ENCODE results near the gene FGF12. TPM values are rescaled to one million over a fixed set of nuclear protein-coding genes. Genes with fewer than 3 reads are reported as not detected.
A peak's percentile ranks its signal among the peaks of the same experiment; 100 is the strongest.

FGF12 gene
- total and polyA plus RNA-seq, 7 donors, result 0.25 to 0.87 (median 0.71) TPM

DNA sequence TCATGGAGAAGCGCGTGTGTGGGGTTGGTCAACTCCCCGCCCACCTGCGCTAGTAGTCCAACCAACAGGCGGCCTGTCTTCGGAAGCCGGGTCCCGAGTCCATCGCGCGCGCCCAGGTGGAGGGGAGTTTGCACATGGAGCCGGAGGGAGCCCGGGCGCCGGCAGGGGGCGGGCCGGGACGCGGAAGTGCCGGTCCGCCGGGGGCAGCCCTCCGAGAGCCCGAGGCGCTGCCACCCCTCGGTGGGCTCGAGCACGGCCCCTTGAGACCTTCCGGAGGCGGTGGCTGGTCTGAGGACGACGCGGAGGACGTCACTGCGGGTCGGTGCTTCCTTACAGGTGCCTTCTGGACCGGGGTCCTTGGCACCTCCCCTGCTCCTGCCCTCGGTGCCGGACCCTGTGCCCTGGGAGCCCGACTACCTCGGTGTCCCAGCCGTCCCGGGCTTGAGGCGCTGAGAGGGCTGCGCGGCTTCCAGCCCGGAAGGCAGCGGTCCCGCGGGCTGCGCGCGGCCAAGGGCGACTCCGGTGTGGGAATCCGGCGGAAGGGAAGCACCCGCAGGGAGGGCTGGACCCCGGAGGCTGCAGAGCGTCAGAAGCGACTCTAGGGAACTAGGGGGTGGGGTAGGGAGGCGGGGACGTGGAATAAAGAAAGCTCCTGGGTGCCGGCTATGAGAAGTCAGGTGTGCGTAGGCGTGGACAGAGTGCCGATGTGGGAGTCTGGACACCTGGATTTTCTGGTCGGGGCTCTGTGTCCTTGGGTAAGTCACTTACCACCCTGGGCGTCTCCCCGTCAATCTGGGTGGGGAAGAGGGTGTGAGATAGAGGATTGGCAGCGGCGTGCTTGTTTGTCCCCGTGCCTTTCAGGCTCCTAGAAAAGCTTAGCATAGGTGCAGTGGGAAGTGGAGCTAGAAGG lies 212.3 kb downstream of the FGF12 start:
- no peak for TF ChIP-seq CTCF (IDR thresholded peaks at IDR 0.05)
- peak in 1 of 4 donors; percentile 27 for ATAC-seq
- no peaks in the 10 kb centered on the region for H3K36me3 ChIP-seq (ENCODE audit: insufficient read depth in 1 of 2, low read depth in 1 of 2)
- intact Hi-C loops (cut with DNase I), result no loop called here
- no peaks in the 10 kb centered on the region for H3K4me1 ChIP-seq
- WGBS, 3 donors, result 2 to 3% (median 2%) methylated on average over 59 to 74 of the region's 74 CpGs
- H3K27ac ChIP-seq, result no peak overlapping the region
- H3K27me3 ChIP-seq (ENCODE audit: insufficient read depth in 3 of 3, low read length in 2 of 3), result peaks cover 5 to 27% (median 15%) of the 10 kb centered on the region in 3 donors
- peak; percentile 18 to 59 for DNase-seq
- peak overlapping the region; percentile 60 for H3K4me3 ChIP-seq
- no peaks in the 10 kb centered on the region for H3K9me3 ChIP-seq

- Histone ChIP-seq H3K9me3 (no peaks in the 10 kb centered on the region), H3K4me3 (peak overlapping the region; percentile 60), H3K27me3 (ENCODE audit: insufficient read depth in 3 of 3, low read length in 2 of 3) (peaks cover 5 to 27% (median 15%) of the 10 kb centered on the region in 3 donors), H3K4me1 (no peaks in the 10 kb centered on the region), H3K27ac (no peak overlapping the region), H3K36me3 (ENCODE audit: insufficient read depth in 1 of 2, low read depth in 1 of 2) (no peaks in the 10 kb centered on the region)
- no peak for ATAC-seq
- peak in 1 of 2 donors; percentile 45 for DNase-seq
- intact Hi-C loops (cut with DNase I), result no loop called here
- TF ChIP-seq CTCF (IDR thresholded peaks at IDR 0.05), result no peak
- WGBS, 3 donors, result 1 to 2% (median 2%) methylated on average over 39 of the region's 39 CpGs
These were observed 213.1 kb downstream of the FGF12 start for GRCh38 chr3:192514081-192514753.

DNA sequence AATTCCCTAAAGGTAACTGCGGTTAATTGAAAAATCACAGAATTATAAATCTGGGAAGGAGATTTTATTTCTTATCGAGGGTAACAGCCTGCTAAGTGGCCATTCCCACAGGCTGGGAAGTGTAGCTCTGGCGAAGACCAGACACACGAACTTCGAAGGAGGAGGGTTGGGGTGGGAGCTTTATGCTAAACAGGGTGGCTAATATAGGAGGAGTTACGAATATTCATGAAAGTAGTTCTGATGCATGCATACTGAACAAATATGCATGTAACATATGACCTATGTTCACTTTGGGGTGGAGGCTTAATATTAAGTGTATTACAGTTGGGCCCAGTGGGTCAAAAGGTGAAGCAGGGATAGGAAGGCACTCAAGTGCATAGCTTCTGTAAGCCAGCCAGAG lies 221.6 kb downstream of the FGF12 start:
- 66 to 72% (median 71%) methylated on average over 6 of the region's 6 CpGs for WGBS, 3 donors
- H3K27me3 ChIP-seq (ENCODE audit: insufficient read depth in 3 of 3, low read length in 2 of 3), result peaks cover 0 to under 1% (median 0%) of the 10 kb centered on the region in 3 donors
- H3K27ac ChIP-seq, result no peak overlapping the region
- no peaks in the 10 kb centered on the region for H3K36me3 ChIP-seq (ENCODE audit: insufficient read depth in 1 of 2, low read depth in 1 of 2)
- intact Hi-C loops (cut with DNase I), result no loop called here
- ATAC-seq (no peak), DNase-seq (no peak)
- no peak for TF ChIP-seq CTCF (IDR thresholded peaks at IDR 0.05)
- H3K9me3 ChIP-seq, result no peaks in the 10 kb centered on the region
- no peaks in the 10 kb centered on the region for H3K4me1 ChIP-seq
- H3K4me3 ChIP-seq, result no peak overlapping the region

- no peaks in the 10 kb centered on the region for H3K27me3 ChIP-seq (ENCODE audit: insufficient read depth in 3 of 3, low read length in 2 of 3)
- H3K4me3 ChIP-seq, result no peak overlapping the region
- intact Hi-C loops (cut with DNase I), result no loop called here
- H3K4me1 ChIP-seq, result no peaks in the 10 kb centered on the region
- WGBS, 3 donors, result 79 to 81% (median 81%) methylated on average over 3 of the region's 3 CpGs
- DNase-seq, result no peak
- no peak overlapping the region for H3K27ac ChIP-seq
- H3K9me3 ChIP-seq, result no peaks in the 10 kb centered on the region
- TF ChIP-seq CTCF (IDR thresholded peaks at IDR 0.05), result no peak
- H3K36me3 ChIP-seq (ENCODE audit: insufficient read depth in 1 of 2, low read depth in 1 of 2), result no peaks in the 10 kb centered on the region
- no peak for ATAC-seq
These were observed 225.9 kb downstream of the FGF12 start for GRCh38 chr3:192501401-192501800.

Data from psoas muscle (tissue), 8 donors.